GM23338 (cell line): ENCODE results near the gene NKX2-1. TPM values are rescaled to one million over a fixed set of nuclear protein-coding genes. Genes with fewer than 3 reads are reported as not detected.

Experiments used
- ATAC-seq: fragments of 200-7000 bp; cut with Tn5 transposase; 3 replicates; pipeline ENCODE4 v1.9.1; 2020
- DNase-seq: peaks from one replicate; pipeline ENCODE4 v3.0.0-alpha.2; 2015; ENCODE audit warnings: low spot score
- H2AFZ ChIP-seq: fragments of 200-600 bp; sonication (generic); 2 replicates; pipeline ENCODE4 v1.8.0; 2016; ENCODE audit warnings: antibody characterized with exemption, mild to moderate bottlenecking, moderate library complexity
- H3F3A ChIP-seq: fragments of 200-600 bp; sonication (generic); replicated peaks from 2 replicates; pipeline ENCODE4 v1.8.0; 2017; ENCODE audit warnings: antibody characterized with exemption, mixed run types, low read depth
- H3K27ac ChIP-seq: fragments of 200-600 bp; sonication (generic); 2 replicates; pipeline ENCODE4 v1.6.1; 2016; ENCODE audit warnings: low read depth
- H3K27me3 ChIP-seq: fragments of 200-600 bp; sonication (generic); 2 replicates; pipeline ENCODE4 v1.8.0; 2016; ENCODE audit warnings: mild to moderate bottlenecking, mixed run types, moderate library complexity; ENCODE audit not compliant: insufficient read depth
- H3K36me3 ChIP-seq: fragments of 200-600 bp; sonication (generic); 2 replicates; pipeline ENCODE4 v1.8.0; 2016; ENCODE audit warnings: mild to moderate bottlenecking; ENCODE audit not compliant: insufficient read depth
- H3K4me1 ChIP-seq: fragments of 200-600 bp; sonication (generic); 2 replicates; pipeline ENCODE4 v1.8.0; 2016; ENCODE audit warnings: mild to moderate bottlenecking, moderate library complexity; ENCODE audit not compliant: insufficient read depth
- H3K4me2 ChIP-seq: fragments of 200-600 bp; sonication (generic); 2 replicates; pipeline ENCODE4 v1.7.1; 2017; ENCODE audit warnings: mixed run types
- H3K4me3 ChIP-seq: fragments of 200-600 bp; sonication (generic); 2 replicates; pipeline ENCODE4 v1.6.1; 2016; ENCODE audit warnings: mixed run types
- H3K79me2 ChIP-seq: fragments of 200-600 bp; sonication (generic); replicated peaks from 2 replicates; pipeline ENCODE4 v1.8.0; 2017; ENCODE audit warnings: mild to moderate bottlenecking; ENCODE audit not compliant: insufficient read depth
- H3K9me2 ChIP-seq: fragments of 200-600 bp; sonication (generic); 2 replicates; pipeline ENCODE4 v1.8.0; 2017; ENCODE audit not compliant: insufficient read depth
- H4K20me1 ChIP-seq: fragments of 200-600 bp; sonication (generic); replicated peaks from 2 replicates; pipeline ENCODE4 v1.8.0; 2017; ENCODE audit warnings: mild to moderate bottlenecking; ENCODE audit not compliant: insufficient read depth
- H3K27ac Mint-ChIP-seq: 2 replicates; pipeline ENCODE4 v1.8.0; 2020; ENCODE audit warnings: inconsistent platforms, mild to moderate bottlenecking, moderate library complexity, mixed read lengths
- H3K27me3 Mint-ChIP-seq: 3 replicates; pipeline ENCODE4 v1.8.0; 2022; ENCODE audit warnings: low read depth, mild to moderate bottlenecking, moderate library complexity, mixed read lengths, inconsistent platforms; ENCODE audit not compliant: insufficient read depth, poor library complexity
- H3K36me3 Mint-ChIP-seq: 3 replicates; pipeline ENCODE4 v1.8.0; 2021; ENCODE audit warnings: low read depth, mild to moderate bottlenecking, inconsistent platforms, moderate library complexity, mixed read lengths
- H3K4me1 Mint-ChIP-seq: 3 replicates; pipeline ENCODE4 v1.8.0; 2020; ENCODE audit warnings: mild to moderate bottlenecking, inconsistent platforms, mixed read lengths
- H3K4me3 Mint-ChIP-seq: 3 replicates; pipeline ENCODE4 v1.8.0; 2021; ENCODE audit warnings: moderate library complexity, mild to moderate bottlenecking, inconsistent platforms, mixed read lengths
- H3K9me3 Mint-ChIP-seq: 3 replicates; pipeline ENCODE4 v1.8.0; 2020; ENCODE audit warnings: moderate library complexity, mild to moderate bottlenecking, inconsistent platforms, mixed read lengths
- CREB1 ChIP-seq: fragments of 250-450 bp; sonication (Bioruptor Pico); IDR thresholded peaks from 2 replicates; pipeline ENCODE4 v1.5.0; 2020; ENCODE audit warnings: low read depth, mild to moderate bottlenecking, moderate library complexity
- CTCF ChIP-seq, 2 experiments: fragments of 200-600 bp in 1 of 2; sonication (generic) in 1 of 2; conservative IDR thresholded peaks; 2 replicates each; pipeline versions ENCODE4 v1.5.1 to v1.6.1; 2016 to 2017; ENCODE audit warnings: antibody characterized with exemption in 2 of 2, low read depth in 2 of 2, mild to moderate bottlenecking in 2 of 2, moderate library complexity in 1 of 2
- EZH2 ChIP-seq: fragments of 200-600 bp; sonication (generic); IDR thresholded peaks from one replicate; pipeline ENCODE4 v1.8.0; 2017; ENCODE audit warnings: antibody characterized with exemption, mild to moderate bottlenecking, low read depth; ENCODE audit not compliant: unreplicated experiment
- NANOG ChIP-seq: IDR thresholded peaks from 2 replicates; pipeline ENCODE4 v1.6.1; 2016; ENCODE audit warnings: antibody characterized with exemption, borderline replicate concordance
- POLR2AphosphoS5 ChIP-seq: IDR thresholded peaks from 2 replicates; pipeline ENCODE4 v1.6.1; 2016; ENCODE audit warnings: antibody characterized with exemption, low read depth
- ZNF114 ChIP-seq: fragments of 250-450 bp; sonication (Bioruptor Pico); IDR thresholded peaks from 2 replicates; pipeline ENCODE4 v1.5.0; 2020; ENCODE audit warnings: mild to moderate bottlenecking, moderate library complexity
- ZNF462 ChIP-seq: fragments of 250-450 bp; sonication (Bioruptor Pico); IDR thresholded peaks from 2 replicates; pipeline ENCODE4 v1.5.0; 2020; ENCODE audit warnings: mild to moderate bottlenecking, moderate library complexity
- polyA plus RNA-seq: library from polyadenylated mRNA; unstranded; fragments of >200 nt; fragmentation: Nextera tagmentation; extraction: Ambion mirVana; gene quantifications from 2 replicates; pipeline ENCODE4 v1.2.1, GENCODE V29; 2016
- total RNA-seq: library from RNA; depleted of rRNA; stranded (reverse); fragments of >200 nt; shearing (Covaris generic); gene quantifications from 2 replicates; pipeline ENCODE4 v1.2.3, GENCODE V29; 2014

NKX2-1 gene
- total and polyA plus RNA-seq, 2 experiments from 2014 or later, result not detected

GRCh38 chr14:36502558-36503508 lies 17.2 kb downstream of the NKX2-1 start:
- peaks cover 39% of the 10 kb centered on the region for H3K4me1 Mint-ChIP-seq
- ATAC-seq, result no peak

More at GRCh38 chr14:36502558-36503508, 17.2 kb downstream of the NKX2-1 start:
- Histone ChIP-seq H3K79me2 (no peaks in the 10 kb centered on the region), H3K36me3 (no peaks in the 10 kb centered on the region), H3K4me2 (peak overlapping the region; percentile 77), H4K20me1 (peaks cover 22% of the 10 kb centered on the region), H3K27me3 (peaks cover 100% of the 10 kb centered on the region), H3K9me2 (no peaks in the 10 kb centered on the region), H3F3A (peaks cover 17% of the 10 kb centered on the region), H3K4me1 (peaks cover 33% of the 10 kb centered on the region), H3K4me3 (peak overlapping the region; percentile 48), H3K27ac (no peak overlapping the region), H2AFZ (no peak overlapping the region)
- DNase-seq, result no peak
- Mint-ChIP-seq H3K4me3 (no peak overlapping the region), H3K36me3 (no peaks in the 10 kb centered on the region), H3K27me3 (peaks cover 87% of the 10 kb centered on the region), H3K9me3 (peaks cover 3% of the 10 kb centered on the region; the same call in 1 of the 3 replicates), H3K27ac (no peak overlapping the region)
- TF ChIP-seq ZNF114 (CRISPR knock-in tag) (no peak), CREB1 (CRISPR knock-in tag) (no peak), POLR2AphosphoS5 (no peak), EZH2 (peak; percentile 75), CTCF (conservative IDR thresholded peaks at IDR 0.05; ENCODE audit: low read depth in 2 of 2) (no peak), ZNF462 (CRISPR knock-in tag) (no peak), NANOG (no peak)
